D721Med (cell line): ENCODE results near the gene ZNF280D.

Experiments used
- DNase-seq: peaks from one replicate; pipeline ENCODE4 v3.0.0; 2011; ENCODE audit warnings: low spot score; ENCODE audit not compliant: insufficient read length
- FAIRE-seq: peaks from 2 replicates; lab custom pipeline; 2011; peaks lifted over from hg19 to GRCh38; lab: Jason Lieb, UNC
- TF ChIP-seq, protein P1 (sequence below): IDR thresholded peaks from 2 replicates; pipeline ENCODE4 v1.5.1; 2012; ENCODE audit warnings: mild to moderate bottlenecking, control low read depth; ENCODE audit not compliant: insufficient read depth; ENCODE audit errors: missing control alignments

Gene ZNF280D

DNA sequence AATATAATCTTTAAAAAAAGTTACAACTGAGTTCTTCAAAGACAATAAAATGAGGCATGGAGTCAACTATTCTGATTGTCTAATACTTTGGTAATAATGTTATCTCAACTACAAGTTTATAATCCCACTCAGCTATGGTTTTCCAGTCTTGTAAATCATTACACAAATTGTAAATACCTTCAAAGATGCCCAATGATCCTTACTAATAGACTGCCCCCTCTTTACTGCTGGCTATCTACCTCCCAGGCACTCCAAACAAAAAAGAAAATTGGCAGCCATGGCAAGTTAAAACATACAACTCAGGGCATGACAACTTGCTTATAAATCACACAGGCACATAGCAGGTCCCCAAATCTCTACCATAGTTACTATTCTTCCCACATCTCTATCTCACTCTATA, 58.5 kb downstream of the ZNF280D start:
- no peak for FAIRE-seq
- DNase-seq, result no peak

DNA sequence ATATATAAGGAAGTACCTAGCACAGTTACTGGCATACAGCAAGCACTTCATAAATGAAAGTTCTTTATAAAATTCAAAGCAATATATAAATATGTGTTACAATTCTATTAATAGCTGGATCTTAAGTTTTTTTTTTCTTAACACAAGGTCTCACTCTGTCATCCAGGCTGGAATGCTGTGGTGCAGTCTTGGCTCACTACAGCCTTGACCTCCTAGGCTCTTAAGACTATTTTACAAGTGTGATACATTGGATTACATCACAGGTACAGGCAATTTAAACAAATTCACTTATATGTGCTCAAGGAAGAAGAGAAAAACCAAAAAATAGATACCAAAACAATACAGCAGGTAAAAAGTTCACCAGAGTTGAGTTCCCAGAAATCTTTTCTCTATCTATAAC, 60.6 kb downstream of the ZNF280D start:
- FAIRE-seq, result no peak
- TF ChIP-seq, protein P1, sequence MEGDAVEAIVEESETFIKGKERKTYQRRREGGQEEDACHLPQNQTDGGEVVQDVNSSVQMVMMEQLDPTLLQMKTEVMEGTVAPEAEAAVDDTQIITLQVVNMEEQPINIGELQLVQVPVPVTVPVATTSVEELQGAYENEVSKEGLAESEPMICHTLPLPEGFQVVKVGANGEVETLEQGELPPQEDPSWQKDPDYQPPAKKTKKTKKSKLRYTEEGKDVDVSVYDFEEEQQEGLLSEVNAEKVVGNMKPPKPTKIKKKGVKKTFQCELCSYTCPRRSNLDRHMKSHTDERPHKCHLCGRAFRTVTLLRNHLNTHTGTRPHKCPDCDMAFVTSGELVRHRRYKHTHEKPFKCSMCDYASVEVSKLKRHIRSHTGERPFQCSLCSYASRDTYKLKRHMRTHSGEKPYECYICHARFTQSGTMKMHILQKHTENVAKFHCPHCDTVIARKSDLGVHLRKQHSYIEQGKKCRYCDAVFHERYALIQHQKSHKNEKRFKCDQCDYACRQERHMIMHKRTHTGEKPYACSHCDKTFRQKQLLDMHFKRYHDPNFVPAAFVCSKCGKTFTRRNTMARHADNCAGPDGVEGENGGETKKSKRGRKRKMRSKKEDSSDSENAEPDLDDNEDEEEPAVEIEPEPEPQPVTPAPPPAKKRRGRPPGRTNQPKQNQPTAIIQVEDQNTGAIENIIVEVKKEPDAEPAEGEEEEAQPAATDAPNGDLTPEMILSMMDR, result no peak
- DNase-seq, result no peak

More for the DNA sequence above, 58.5 kb downstream of the ZNF280D start:
- TF ChIP-seq, protein P1, result no peak

DNA sequence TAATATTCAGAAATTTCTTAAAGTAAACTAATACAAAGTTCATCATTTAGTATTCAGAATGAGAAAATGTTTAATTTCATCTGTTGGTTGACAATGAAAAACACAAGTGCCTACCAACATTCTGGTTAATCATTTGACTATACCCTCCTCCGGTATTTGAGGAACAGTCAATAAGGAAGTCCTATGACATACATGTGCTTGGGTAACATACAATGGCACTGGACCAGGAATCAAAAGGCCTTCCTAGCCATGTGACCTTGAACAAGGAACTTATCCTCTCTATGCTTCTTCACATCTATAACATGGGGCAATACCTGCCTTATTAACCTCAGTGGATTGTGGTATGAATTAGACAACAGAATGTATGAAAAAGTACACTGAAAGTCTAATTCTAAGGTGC, 65.8 kb downstream of the ZNF280D start:
- FAIRE-seq (no peak), DNase-seq (no peak)
- TF ChIP-seq, protein P1, result no peak

DNA sequence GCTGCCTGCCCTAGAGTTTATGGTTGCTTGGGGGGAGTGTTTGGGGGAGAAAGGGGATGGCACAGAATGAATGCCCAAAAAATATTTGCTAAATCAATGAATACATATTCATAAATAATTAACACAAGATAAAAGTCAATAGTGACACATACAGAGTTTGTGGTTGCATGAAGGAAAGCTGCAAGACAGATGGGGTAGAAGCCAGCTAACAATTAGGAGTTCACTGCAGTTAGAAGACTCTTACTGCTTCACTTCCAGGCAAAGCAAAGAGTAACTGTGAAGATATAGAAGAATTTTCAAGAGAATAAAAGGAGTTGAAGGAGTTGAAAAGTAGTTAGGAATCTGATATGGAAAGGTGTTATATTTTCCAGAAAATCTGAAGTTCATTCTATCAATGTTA, 72.4 kb downstream of the ZNF280D start:
- TF ChIP-seq, protein P1, result no peak
- no peak for FAIRE-seq
- no peak for DNase-seq

DNA sequence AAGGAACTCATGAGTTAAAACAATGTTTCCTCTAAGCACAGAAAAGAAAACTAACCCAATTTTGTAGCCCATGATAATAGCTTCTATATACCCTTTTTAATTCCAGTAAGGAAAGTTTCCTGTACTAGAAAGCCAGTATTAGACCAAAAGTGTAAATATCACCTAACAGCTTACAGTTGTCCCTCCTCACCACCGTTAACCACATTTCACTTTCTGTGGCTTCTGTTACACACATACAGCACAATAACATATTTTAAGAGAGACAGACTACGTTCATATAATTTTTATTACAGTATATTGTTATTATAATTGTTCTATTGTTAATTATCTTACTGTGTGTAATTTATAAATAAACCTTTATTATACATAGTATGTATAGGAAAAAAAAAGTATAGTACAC, 74.1 kb downstream of the ZNF280D start:
- DNase-seq (no peak), FAIRE-seq (no peak)
- TF ChIP-seq, protein P1, result no peak

DNA sequence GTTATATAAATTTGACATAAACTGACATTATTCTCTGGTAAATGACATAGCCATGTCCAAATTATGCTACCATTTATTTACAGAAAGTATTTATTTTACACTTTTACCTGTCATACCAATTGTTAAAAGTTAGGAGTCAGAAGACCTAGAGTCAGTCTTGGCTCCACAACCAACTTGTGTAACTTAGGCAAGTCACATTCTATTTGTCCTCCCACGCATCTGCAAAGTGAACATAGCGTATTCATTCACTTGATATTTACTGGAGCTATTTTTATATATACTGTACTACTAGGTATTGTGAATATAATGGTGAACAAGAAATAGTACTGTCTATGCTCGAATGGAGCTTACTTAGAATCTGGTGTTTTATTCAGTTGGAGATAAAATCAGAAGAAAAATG, 78.7 kb downstream of the ZNF280D start:
- TF ChIP-seq, protein P1, result no peak
- DNase-seq, result no peak
- FAIRE-seq, result no peak

DNA sequence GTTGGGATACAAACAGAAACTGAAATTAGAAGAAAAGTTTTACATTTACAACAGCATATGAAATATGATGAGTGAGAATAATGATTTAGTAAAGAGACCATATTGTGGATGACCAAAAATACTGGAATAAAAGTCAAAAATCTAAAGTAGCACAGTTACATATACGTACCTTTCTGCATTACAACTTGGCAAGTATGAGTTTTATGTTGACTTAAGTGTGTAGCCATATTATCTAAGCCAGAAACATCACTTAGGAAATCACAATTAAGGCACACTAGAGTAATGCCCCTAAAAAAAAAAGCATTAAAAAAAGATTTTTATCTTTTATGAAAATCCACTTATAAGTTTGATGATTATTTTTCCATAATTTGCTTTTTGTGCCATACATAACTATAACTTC, 79.1 kb downstream of the ZNF280D start:
- TF ChIP-seq, protein P1, result no peak
- FAIRE-seq (no peak), DNase-seq (no peak)
